HG03521 (cell line): ENCODE results near the gene B9D1.
A peak's percentile ranks its signal among the peaks of the same experiment; 100 is the strongest.

Source experiments
- ATAC-seq: cut with Tn5 transposase; IDR thresholded peaks from one replicate; pipeline ENCODE4 v1.9.1; 2021; ENCODE audit warnings: mild to moderate bottlenecking, moderate library complexity; ENCODE audit not compliant: unreplicated experiment

Gene B9D1

GRCh38 chr17:19325542-19325941 is 37.0 kb downstream of the B9D1 start:
- no peak for ATAC-seq

- ATAC-seq: no peak
Measured at GRCh38 chr17:19322861-19323260, 39.7 kb downstream of the B9D1 start.

- ATAC-seq: no peak
Measured at GRCh38 chr17:19322129-19322505, 40.4 kb downstream of the B9D1 start.

GRCh38 chr17:19321481-19322128 is 40.9 kb downstream of the B9D1 start:
- no peak for ATAC-seq

- ATAC-seq: no peak
Measured at GRCh38 chr17:19320876-19321275, 41.6 kb downstream of the B9D1 start.

- no peak for ATAC-seq
Measured at GRCh38 chr17:19319771-19320505, 42.6 kb downstream of the B9D1 start.

- no peak for ATAC-seq
Measured at GRCh38 chr17:19318611-19319010, 43.9 kb downstream of the B9D1 start.

GRCh38 chr17:19317359-19318095 is 45.0 kb downstream of the B9D1 start:
- ATAC-seq: peak; percentile 58

- ATAC-seq: no peak
Measured at GRCh38 chr17:19316761-19317358, 45.7 kb downstream of the B9D1 start.

GRCh38 chr17:19315104-19315503 is 47.4 kb downstream of the B9D1 start:
- ATAC-seq: no peak

GRCh38 chr17:19313746-19314651 is 48.5 kb downstream of the B9D1 start:
- no peak for ATAC-seq

- no peak for ATAC-seq
Measured at GRCh38 chr17:19313066-19313745, 49.3 kb downstream of the B9D1 start.

- no peak for ATAC-seq
Measured at GRCh38 chr17:19312406-19312805, 50.1 kb downstream of the B9D1 start.

- ATAC-seq: no peak
Measured at GRCh38 chr17:19311421-19312215, 50.9 kb downstream of the B9D1 start.

- ATAC-seq: no peak
Measured at GRCh38 chr17:19311016-19311415, 51.5 kb downstream of the B9D1 start.

GRCh38 chr17:19310151-19310550 is 52.4 kb downstream of the B9D1 start:
- ATAC-seq: no peak

GRCh38 chr17:19309701-19310100 is 52.8 kb downstream of the B9D1 start:
- no peak for ATAC-seq

- ATAC-seq: no peak
Measured at GRCh38 chr17:19308398-19308797, 54.1 kb downstream of the B9D1 start.

GRCh38 chr17:19307521-19307920 is 55.0 kb downstream of the B9D1 start:
- ATAC-seq: no peak
